OCI-LY7 (cell line): Measurements from ENCODE around the gene FAM9A.

Experiments
- EZH2phosphoT487 ChIP-seq: fragments of 200-600 bp; sonication (generic); IDR thresholded peaks from 2 replicates; pipeline ENCODE4 v1.6.1; 2018; ENCODE audit warnings: low read depth, borderline replicate concordance, mild to moderate bottlenecking, mixed run types, antibody characterized with exemption, low read length, moderate library complexity, mixed read lengths
- TF ChIP-seq, protein P1 (sequence below): fragments of 200-600 bp; sonication (generic); conservative IDR thresholded peaks from 2 replicates; pipeline ENCODE4 v1.5.1; 2014; ENCODE audit warnings: mild to moderate bottlenecking, antibody characterized with exemption, low read length, moderate library complexity, mixed read lengths

DNA sequence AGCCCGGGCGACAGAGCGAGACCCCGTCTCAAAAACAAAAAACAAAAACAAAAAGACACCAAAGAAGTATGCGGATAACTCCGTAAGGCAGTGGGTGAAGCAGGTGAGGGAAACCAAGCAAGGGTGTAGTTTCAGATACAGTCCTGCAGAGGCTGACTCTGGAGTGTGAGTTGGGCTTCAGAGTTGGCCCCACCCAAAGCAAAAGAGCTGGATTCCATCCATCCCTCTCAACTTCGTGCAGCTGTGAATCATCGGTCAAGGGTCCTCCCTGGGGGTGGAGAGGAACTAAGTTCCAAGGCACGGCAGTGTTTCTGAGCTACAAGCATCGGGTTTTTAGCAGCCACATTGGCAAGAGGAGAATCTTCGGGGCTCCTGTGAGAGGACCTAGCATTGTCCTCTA, 43.9 kb upstream of the FAM9A start:
- TF ChIP-seq, protein P1, sequence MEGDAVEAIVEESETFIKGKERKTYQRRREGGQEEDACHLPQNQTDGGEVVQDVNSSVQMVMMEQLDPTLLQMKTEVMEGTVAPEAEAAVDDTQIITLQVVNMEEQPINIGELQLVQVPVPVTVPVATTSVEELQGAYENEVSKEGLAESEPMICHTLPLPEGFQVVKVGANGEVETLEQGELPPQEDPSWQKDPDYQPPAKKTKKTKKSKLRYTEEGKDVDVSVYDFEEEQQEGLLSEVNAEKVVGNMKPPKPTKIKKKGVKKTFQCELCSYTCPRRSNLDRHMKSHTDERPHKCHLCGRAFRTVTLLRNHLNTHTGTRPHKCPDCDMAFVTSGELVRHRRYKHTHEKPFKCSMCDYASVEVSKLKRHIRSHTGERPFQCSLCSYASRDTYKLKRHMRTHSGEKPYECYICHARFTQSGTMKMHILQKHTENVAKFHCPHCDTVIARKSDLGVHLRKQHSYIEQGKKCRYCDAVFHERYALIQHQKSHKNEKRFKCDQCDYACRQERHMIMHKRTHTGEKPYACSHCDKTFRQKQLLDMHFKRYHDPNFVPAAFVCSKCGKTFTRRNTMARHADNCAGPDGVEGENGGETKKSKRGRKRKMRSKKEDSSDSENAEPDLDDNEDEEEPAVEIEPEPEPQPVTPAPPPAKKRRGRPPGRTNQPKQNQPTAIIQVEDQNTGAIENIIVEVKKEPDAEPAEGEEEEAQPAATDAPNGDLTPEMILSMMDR, result no peak
- TF ChIP-seq EZH2phosphoT487, result no peak
